K562 (cell line): ENCODE results near the gene CCDC3.

Experiments
- CSDE1 ChIP-seq, 2 experiments: fragments of 450-650 bp; IDR thresholded peaks; 2 replicates each; pipeline ENCODE4 v1.6.1; 2016; ENCODE audit warnings: mild to moderate bottlenecking in 1 of 2
- CTCF ChIP-seq, 3 experiments: IDR thresholded peaks in 2 of 3; conservative IDR thresholded peaks in 1 of 3; 2 replicates each; pipeline ENCODE4 v1.5.1; 2011 to 2012; ENCODE audit warnings: low read length in 3 of 3, mild to moderate bottlenecking in 3 of 3, control low read depth in 2 of 3, improper control_type of control experiment in 1 of 3, inconsistent platforms in 1 of 3, low read depth in 1 of 3, mixed read lengths in 1 of 3, moderate library complexity in 1 of 3; ENCODE audit not compliant: insufficient read depth in 2 of 3
- DDX20 ChIP-seq: fragments of 450-650 bp; IDR thresholded peaks from 2 replicates; pipeline ENCODE4 v1.6.1; 2016; ENCODE audit warnings: missing genetic modification characterization, low read depth, mild to moderate bottlenecking, missing compliant biosample characterization, moderate library complexity
- ERF ChIP-seq: fragments of 450-650 bp; formaldehyde crosslinking; IDR thresholded peaks from 2 replicates; pipeline ENCODE4 v1.4.0; 2020; ENCODE audit warnings: mild to moderate bottlenecking, mixed read lengths
- NCOA2 ChIP-seq, 2 experiments: fragments of 450-650 bp; IDR thresholded peaks; 2 replicates each; pipeline ENCODE4 v1.6.1; 2018; ENCODE audit warnings: mild to moderate bottlenecking in 2 of 2, moderate library complexity in 1 of 2; ENCODE audit not compliant: partially characterized antibody in 2 of 2
- NFE2L1 ChIP-seq: fragments of 450-650 bp; IDR thresholded peaks from 2 replicates; pipeline ENCODE4 v1.6.1; 2016; ENCODE audit warnings: missing genetic modification characterization, low read depth, mild to moderate bottlenecking, missing compliant biosample characterization, moderate library complexity, borderline replicate concordance
- POLR2A ChIP-seq: fragments of 450-650 bp; conservative IDR thresholded peaks from 2 replicates; pipeline ENCODE4 v1.6.1; 2016
- RNF219 ChIP-seq: fragments of 250-450 bp; sonication (Bioruptor Pico); IDR thresholded peaks from 2 replicates; pipeline ENCODE4 v1.5.0; 2022; ENCODE audit warnings: mild to moderate bottlenecking
- SP1 ChIP-seq: sonication (generic); formaldehyde crosslinking; IDR thresholded peaks from 2 replicates; pipeline ENCODE4 v1.8.1; 2022; ENCODE audit warnings: mild to moderate bottlenecking, missing genetic modification reagents

GRCh38 chr10:12922117-12922900 lies 79.2 kb downstream of the CCDC3 start:
- TF ChIP-seq ERF, result no peak
- no peak for TF ChIP-seq CSDE1 (IDR thresholded peaks at IDR 0.05)
- TF ChIP-seq POLR2A, result no peak
- TF ChIP-seq NCOA2 (IDR thresholded peaks at IDR 0.05; ENCODE audit: partially characterized antibody in 2 of 2), result no peak
- TF ChIP-seq NFE2L1 (tag), result no peak
- no peak for TF ChIP-seq SP1
- TF ChIP-seq RNF219 (CRISPR knock-in tag), result no peak
- no peak for TF ChIP-seq CTCF (IDR thresholded peaks at IDR 0.05 in 2 of 3, conservative IDR thresholded peaks at IDR 0.05 in 1 of 3; ENCODE audit: insufficient read depth in 2 of 3, low read depth in 1 of 3, low read length in 3 of 3)
- TF ChIP-seq DDX20 (tag), result no peak
